ENCODE measurements around the gene DGKA. TPM values are rescaled to one million over a fixed set of nuclear protein-coding genes. Genes with fewer than 3 reads are reported as not detected.

DGKA gene
- total and polyA plus RNA-seq, 8 donors, result 15.5 to 53.9 (median 23.4) TPM

DNA sequence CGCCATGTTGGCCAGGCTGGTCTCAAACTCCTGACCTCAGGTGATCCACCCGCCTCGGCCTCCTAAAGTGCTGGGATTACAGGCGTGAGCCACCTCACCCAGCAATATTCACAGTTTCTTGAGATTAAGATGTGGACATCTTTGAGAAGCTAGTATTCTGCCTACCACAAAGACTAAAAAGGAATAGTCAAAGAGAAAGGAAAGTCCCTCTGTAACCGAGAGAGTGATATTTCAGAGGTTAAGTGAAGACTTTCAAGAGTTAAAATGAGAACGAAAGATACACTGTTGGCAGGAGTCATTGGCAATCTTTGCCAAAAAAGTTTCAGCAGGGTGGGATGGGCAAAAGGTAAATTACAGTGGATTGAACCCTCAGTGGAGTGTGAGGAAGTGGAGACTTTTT lies 15.6 kb downstream of the DGKA start:
- ATAC-seq (no peak), FAIRE-seq (no peak), DNase-seq (no peak)
- H3K27me3 ChIP-seq, result no peaks in the 10 kb centered on the region
- no peaks in the 10 kb centered on the region for H3K4me1 ChIP-seq
- H3K9me3 ChIP-seq, result no peaks in the 10 kb centered on the region
- no peak overlapping the region for H3K27ac ChIP-seq
- 75 to 82% methylated on average over 6 of the region's 6 CpGs for WGBS, 2 donors
- no peak overlapping the region for H3K4me3 ChIP-seq
- intact Hi-C loops (cut with DNase I), result no loop called here
- TF ChIP-seq, protein P1, sequence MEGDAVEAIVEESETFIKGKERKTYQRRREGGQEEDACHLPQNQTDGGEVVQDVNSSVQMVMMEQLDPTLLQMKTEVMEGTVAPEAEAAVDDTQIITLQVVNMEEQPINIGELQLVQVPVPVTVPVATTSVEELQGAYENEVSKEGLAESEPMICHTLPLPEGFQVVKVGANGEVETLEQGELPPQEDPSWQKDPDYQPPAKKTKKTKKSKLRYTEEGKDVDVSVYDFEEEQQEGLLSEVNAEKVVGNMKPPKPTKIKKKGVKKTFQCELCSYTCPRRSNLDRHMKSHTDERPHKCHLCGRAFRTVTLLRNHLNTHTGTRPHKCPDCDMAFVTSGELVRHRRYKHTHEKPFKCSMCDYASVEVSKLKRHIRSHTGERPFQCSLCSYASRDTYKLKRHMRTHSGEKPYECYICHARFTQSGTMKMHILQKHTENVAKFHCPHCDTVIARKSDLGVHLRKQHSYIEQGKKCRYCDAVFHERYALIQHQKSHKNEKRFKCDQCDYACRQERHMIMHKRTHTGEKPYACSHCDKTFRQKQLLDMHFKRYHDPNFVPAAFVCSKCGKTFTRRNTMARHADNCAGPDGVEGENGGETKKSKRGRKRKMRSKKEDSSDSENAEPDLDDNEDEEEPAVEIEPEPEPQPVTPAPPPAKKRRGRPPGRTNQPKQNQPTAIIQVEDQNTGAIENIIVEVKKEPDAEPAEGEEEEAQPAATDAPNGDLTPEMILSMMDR (IDR thresholded peaks at IDR 0.05), result no peak
- H3K36me3 ChIP-seq, result peaks cover 0 to 1% (median 0%) of the 10 kb centered on the region in 3 donors

DNA sequence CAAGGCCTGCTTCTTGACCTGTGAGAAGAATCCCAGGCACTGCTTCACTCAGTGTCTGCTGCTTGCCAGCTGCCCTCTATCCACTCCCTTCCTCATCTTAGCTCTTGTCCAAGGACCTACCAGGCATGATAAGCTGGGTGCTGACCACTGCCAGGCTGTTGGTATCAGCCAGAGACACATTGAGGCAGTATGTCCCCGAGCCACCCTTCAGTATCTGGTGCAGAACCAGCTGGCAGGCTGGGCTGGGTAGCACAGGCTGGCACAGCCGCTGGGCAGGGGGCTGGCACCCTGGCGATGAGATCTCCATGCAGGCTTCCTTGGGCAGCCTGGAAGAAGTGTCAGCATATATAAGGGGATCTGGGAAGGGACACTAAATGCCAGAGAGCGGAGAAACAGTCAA lies 24.4 kb downstream of the DGKA start:
- TF ChIP-seq, protein P1 (IDR thresholded peaks at IDR 0.05), result no peak
- 83 to 84% methylated on average over 4 of the region's 4 CpGs for WGBS, 2 donors
- H3K4me3 ChIP-seq, result no peak overlapping the region
- intact Hi-C loops (cut with DNase I), result no loop called here
- H3K27ac ChIP-seq, result no peak overlapping the region
- H3K36me3 ChIP-seq, result peaks cover 0 to 14% (median 0%) of the 10 kb centered on the region in 3 donors
- ATAC-seq (no peak), DNase-seq (no peak), FAIRE-seq (no peak)
- peaks cover 0 to 5% (median 0%) of the 10 kb centered on the region in 3 donors for H3K4me1 ChIP-seq
- no peaks in the 10 kb centered on the region for H3K27me3 ChIP-seq
- H3K9me3 ChIP-seq, result no peaks in the 10 kb centered on the region

DNA sequence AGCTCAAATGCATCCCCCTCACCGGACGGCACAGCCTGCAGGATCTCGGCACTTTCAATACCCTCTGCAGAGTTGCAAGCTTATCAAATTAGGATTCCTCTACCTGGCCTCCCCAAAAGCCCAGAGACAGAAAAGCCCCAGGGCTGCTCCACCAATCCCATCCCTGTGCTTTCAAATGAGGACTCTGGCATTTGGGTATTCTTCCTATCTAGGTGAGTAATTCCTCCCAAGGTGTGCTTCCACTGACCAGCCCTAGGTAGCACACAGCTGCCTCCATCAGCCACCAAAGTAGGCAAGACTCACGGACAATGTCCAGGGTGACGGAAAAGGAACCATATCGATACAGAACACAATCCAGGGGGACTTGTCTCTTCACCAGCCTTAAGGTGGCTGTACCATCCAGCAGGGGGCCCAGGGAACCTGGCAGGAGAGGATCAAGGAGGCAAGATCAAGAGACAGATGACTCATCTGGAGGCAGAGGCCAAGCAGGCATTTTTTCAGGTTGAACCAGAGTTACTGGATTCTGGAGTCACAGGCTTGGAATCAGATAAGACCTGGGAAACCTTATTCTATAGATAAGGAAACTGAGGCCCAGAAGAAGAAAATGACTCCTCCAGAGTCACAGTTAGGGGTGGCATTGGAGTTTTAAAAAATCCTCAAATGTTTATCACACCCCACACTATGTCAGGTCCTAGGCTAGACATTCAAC lies 25.0 kb downstream of the DGKA start:
- peak in 3 of 4 donors; percentile 29 to 68 (median 36) for ATAC-seq
- no peak for DNase-seq
- peaks cover 0 to 14% (median 0%) of the 10 kb centered on the region in 3 donors for H3K36me3 ChIP-seq
- 90 to 91% methylated on average over 6 of the region's 6 CpGs for WGBS, 2 donors
- H3K27ac ChIP-seq, result no peak overlapping the region
- no peaks in the 10 kb centered on the region for H3K27me3 ChIP-seq
- TF ChIP-seq, protein P1 (IDR thresholded peaks at IDR 0.05), result peak in 1 of 4 donors; percentile 12
- no peaks in the 10 kb centered on the region for H3K9me3 ChIP-seq
- intact Hi-C loops (cut with DNase I), result no loop called here
- no peak for FAIRE-seq
- peaks cover 0 to 5% (median 0%) of the 10 kb centered on the region in 3 donors for H3K4me1 ChIP-seq
- no peak overlapping the region for H3K4me3 ChIP-seq

GRCh38 chr12:55957106-55957859 lies 26.3 kb downstream of the DGKA start:
- TF ChIP-seq, protein P1 (IDR thresholded peaks at IDR 0.05), result no peak
- ATAC-seq, result peak; percentile 87 to 97 (median 95)
- peak in 5 of 6 donors; percentile 70 to 82 (median 79) for DNase-seq
- FAIRE-seq, result no peak
- H3K27ac ChIP-seq, result peak overlapping the region in 1 of 4 donors; percentile 6
- peaks cover 0 to 5% (median 0%) of the 10 kb centered on the region in 3 donors for H3K4me1 ChIP-seq
- intact Hi-C loops (cut with DNase I), result no loop called here
- H3K4me3 ChIP-seq, result no peak overlapping the region
- no peaks in the 10 kb centered on the region for H3K27me3 ChIP-seq
- WGBS, 2 donors, result 30 to 40% methylated on average over 5 of the region's 5 CpGs
- no peaks in the 10 kb centered on the region for H3K9me3 ChIP-seq
- peaks cover 0 to 5% (median 0%) of the 10 kb centered on the region in 3 donors for H3K36me3 ChIP-seq

Measured in pancreas (tissue), 10 donors.